ENCODE measurements around the gene GIT2. TPM values are rescaled to one million over a fixed set of nuclear protein-coding genes. Genes with fewer than 3 reads are reported as not detected.

Gene GIT2
- total and polyA plus RNA-seq, 2 of the 8 experiments (the other 6 are each of a cell fraction or from before 2014, with no cell fraction given): 9.6 to 20.7 TPM

GRCh38 chr12:109928058-109928656 is 68.0 kb downstream of the GIT2 start:
- no peak overlapping the region for H3K27ac ChIP-seq (ENCODE audit: low read depth, low read length)
- no peak overlapping the region for H2BK5ac ChIP-seq (ENCODE audit: low read depth, low read length)
- WGBS, 2 experiments (ENCODE audit: extremely low coverage in 1 of 2, insufficient coverage in 1 of 2, insufficient read length in 1 of 2, insufficient replicate concordance in 2 of 2, low coverage in 1 of 2, low lambda C conversion rate in 2 of 2, missing lambda C conversion rate in 1 of 2): 92% methylated on average over 12 of the region's 12 CpGs; no CpG with 5 or more reads in 1 of the 2 experiments
- no peaks in the 10 kb centered on the region for H3K9me3 ChIP-seq (ENCODE audit: insufficient read depth in 2 of 2, low read depth in 1 of 2, low read length in 1 of 2)
- no peak overlapping the region for H3K4ac ChIP-seq (replicated peaks; ENCODE audit: insufficient read length, low read depth, low read length)
- no peak overlapping the region for H4K5ac ChIP-seq (ENCODE audit: insufficient read length, low read depth, low read length)
- no peaks in the 10 kb centered on the region; a peak in 1 of 7 replicates for H3K4me1 ChIP-seq (replicated peaks in 1 of 4; ENCODE audit: control insufficient read depth in 3 of 4, insufficient read depth in 4 of 4, low read length in 3 of 4)
- H3K18ac ChIP-seq (ENCODE audit: extremely low read depth, low read length): no peak overlapping the region
- H3K23ac ChIP-seq (ENCODE audit: insufficient read length): no peak overlapping the region
- H3K14ac ChIP-seq (ENCODE audit: insufficient read length): no peak overlapping the region
- H2AK5ac ChIP-seq (ENCODE audit: low read depth, low read length): no peak overlapping the region
- no peaks in the 10 kb centered on the region for H3K79me1 ChIP-seq (ENCODE audit: low read depth, low read length)
- no peaks in the 10 kb centered on the region for H3K27me3 ChIP-seq (replicated peaks in 1 of 4; ENCODE audit: control insufficient read depth in 3 of 4, extremely low read depth in 1 of 4, insufficient read depth in 3 of 4, low read length in 3 of 4)
- no peak overlapping the region for H2BK20ac ChIP-seq (ENCODE audit: low read length)
- no peak overlapping the region for H2BK120ac ChIP-seq (replicated peaks; ENCODE audit: low read depth, low read length)
- H2BK15ac ChIP-seq (ENCODE audit: low read length): no peak overlapping the region
- no peak overlapping the region for H3K4me3 ChIP-seq (ENCODE audit: extremely low read depth in 1 of 4, insufficient read depth in 2 of 4, low read depth in 3 of 4, low read length in 4 of 4)
- H3K36me3 ChIP-seq (ENCODE audit: control insufficient read depth in 2 of 4, insufficient read depth in 4 of 4, low read length in 3 of 4): peaks cover 3 to 11% (median 7%) of the 10 kb centered on the region in 4 experiments; a peak in 6 of 8 replicates
- H3K23me2 ChIP-seq (ENCODE audit: low read depth, low read length): no peaks in the 10 kb centered on the region
- H4K8ac ChIP-seq (ENCODE audit: extremely low read depth, insufficient read depth, low read length): no peak overlapping the region
- no peak overlapping the region for H3K56ac ChIP-seq (replicated peaks; ENCODE audit: insufficient read length, low read depth, low read length)
- FAIRE-seq: no peak
- DNase-seq (ENCODE audit: low read depth in 1 of 2, low spot score in 2 of 2): no peak
- no peaks in the 10 kb centered on the region for H3K79me2 ChIP-seq (ENCODE audit: control insufficient read depth in 1 of 2, insufficient read depth in 2 of 2, low read length in 2 of 2)
- POLR2A ChIA-PET (ENCODE audit: partially characterized antibody): interaction anchor here (0.6 kb wide), 1 partner anchor 68 kb away, joined by 3 read pairs; no protein-coding TSS in a partner anchor
- no peak overlapping the region for H3K4me2 ChIP-seq (ENCODE audit: insufficient read depth in 1 of 2, low read depth in 2 of 2, low read length in 2 of 2)
- no peaks in the 10 kb centered on the region for H4K20me1 ChIP-seq (replicated peaks in 1 of 2; ENCODE audit: control insufficient read depth in 1 of 2, insufficient read depth in 2 of 2, low read length in 2 of 2)
- no peak overlapping the region for H4K91ac ChIP-seq (replicated peaks; ENCODE audit: insufficient read length, low read length)
- H3K9ac ChIP-seq (replicated peaks in 1 of 4; ENCODE audit: extremely low read depth in 1 of 4, low read depth in 3 of 4, low read length in 3 of 4): no peak overlapping the region
- H2AFZ ChIP-seq (ENCODE audit: low read length): no peak overlapping the region
- CTCF ChIA-PET (ENCODE audit: partially characterized antibody): interaction anchor here (0.6 to 10.4 kb wide), 30 partner anchors 8 to 454 kb away, joined by 3 to 114 read pairs (median 4); no protein-coding TSS in a partner anchor
- no peak overlapping the region for H2BK12ac ChIP-seq (ENCODE audit: low read depth, low read length)
- no peak for TF ChIP-seq POLR2A (IDR thresholded peaks at IDR 0.05; ENCODE audit: control extremely low read depth in 1 of 2, low read depth in 2 of 2, low read length in 2 of 2)
- no peak for TF ChIP-seq TCF12 (IDR thresholded peaks at IDR 0.05; ENCODE audit: low read depth, low read length)
- no peak for TF ChIP-seq RFX5 (IDR thresholded peaks at IDR 0.05; ENCODE audit: borderline replicate concordance, low read depth, low read length)
- TF ChIP-seq CBX5 (IDR thresholded peaks at IDR 0.05; ENCODE audit: low read depth, low read length): no peak
- TF ChIP-seq SP4 (IDR thresholded peaks at IDR 0.05; ENCODE audit: low read length): no peak
- no peak for TF ChIP-seq SP1 (IDR thresholded peaks at IDR 0.05; ENCODE audit: low read depth, low read length)
- no peak for TF ChIP-seq KDM1A (IDR thresholded peaks at IDR 0.05; ENCODE audit: borderline replicate concordance, low read length)
- no peak for TF ChIP-seq RAD21 (IDR thresholded peaks at IDR 0.05 in 1 of 2, conservative IDR thresholded peaks at IDR 0.05 in 1 of 2; ENCODE audit: low read depth in 2 of 2, low read length in 2 of 2)
- TF ChIP-seq USF2 (IDR thresholded peaks at IDR 0.05; ENCODE audit: low read length): no peak
- no peak for TF ChIP-seq RBBP5 (IDR thresholded peaks at IDR 0.05; ENCODE audit: borderline replicate concordance, low read depth, low read length)
- no peak for TF ChIP-seq CTBP2 (IDR thresholded peaks at IDR 0.05; ENCODE audit: borderline replicate concordance, insufficient read depth, insufficient read length, low read length)
- TF ChIP-seq SIN3A (conservative IDR thresholded peaks at IDR 0.05 in 1 of 2, IDR thresholded peaks at IDR 0.05 in 1 of 2; ENCODE audit: low read depth in 1 of 2, low read length in 2 of 2): no peak
